GM21390 (cell line): ENCODE data around the gene SPAG16.

Experiments used
- ATAC-seq: cut with Tn5 transposase; IDR thresholded peaks from one replicate; pipeline ENCODE4 v1.9.1; 2021; ENCODE audit not compliant: unreplicated experiment

The SPAG16 gene

GRCh38 chr2:213284105-213285090, at the start of gene SPAG16:
Gene SPAG16, plus strand, starts transcription at chr2:213284464.
- peak; percentile 98 for ATAC-seq

- ATAC-seq, result no peak
These were observed 49.6 kb upstream of the SPAG16 start for GRCh38 chr2:213234641-213235040.

- ATAC-seq, result no peak
These were observed 48.5 kb upstream of the SPAG16 start for GRCh38 chr2:213235741-213236140.

GRCh38 chr2:213237251-213237650, 47.0 kb upstream of the SPAG16 start:
- no peak for ATAC-seq

GRCh38 chr2:213237787-213238186, 46.5 kb upstream of the SPAG16 start:
- ATAC-seq, result no peak

GRCh38 chr2:213238753-213239495, 45.3 kb upstream of the SPAG16 start:
- ATAC-seq, result peak; percentile 35

GRCh38 chr2:213241817-213242216, 42.4 kb upstream of the SPAG16 start:
- no peak for ATAC-seq

GRCh38 chr2:213242653-213243052, 41.6 kb upstream of the SPAG16 start:
- ATAC-seq, result no peak

GRCh38 chr2:213243189-213244044, 40.8 kb upstream of the SPAG16 start:
- ATAC-seq, result peak; percentile 37

- no peak for ATAC-seq
These were observed 37.6 kb upstream of the SPAG16 start for GRCh38 chr2:213246497-213247281.

GRCh38 chr2:213247566-213247965, 36.7 kb upstream of the SPAG16 start:
- ATAC-seq, result no peak

GRCh38 chr2:213248637-213249036, 35.6 kb upstream of the SPAG16 start:
- no peak for ATAC-seq

- no peak for ATAC-seq
These were observed 34.8 kb upstream of the SPAG16 start for GRCh38 chr2:213249502-213249901.

GRCh38 chr2:213251618-213252017, 32.6 kb upstream of the SPAG16 start:
- peak; percentile 77 for ATAC-seq

- ATAC-seq, result no peak
These were observed 32.1 kb upstream of the SPAG16 start for GRCh38 chr2:213252206-213252605.

- no peak for ATAC-seq
These were observed 31.1 kb upstream of the SPAG16 start for GRCh38 chr2:213253162-213253561.

GRCh38 chr2:213259266-213259665, 25.0 kb upstream of the SPAG16 start:
- ATAC-seq, result no peak

- ATAC-seq, result no peak
These were observed 23.0 kb upstream of the SPAG16 start for GRCh38 chr2:213261237-213261636.

GRCh38 chr2:213261715-213262114, 22.5 kb upstream of the SPAG16 start:
- no peak for ATAC-seq

- ATAC-seq, result no peak
These were observed 18.6 kb upstream of the SPAG16 start for GRCh38 chr2:213265679-213266078.
